ENCODE measurements around the gene SORL1. TPM values are rescaled to one million over a fixed set of nuclear protein-coding genes. Genes with fewer than 3 reads are reported as not detected.

The SORL1 gene
- total RNA-seq, 1 experiment from 2014 or later: 68.3 TPM

DNA sequence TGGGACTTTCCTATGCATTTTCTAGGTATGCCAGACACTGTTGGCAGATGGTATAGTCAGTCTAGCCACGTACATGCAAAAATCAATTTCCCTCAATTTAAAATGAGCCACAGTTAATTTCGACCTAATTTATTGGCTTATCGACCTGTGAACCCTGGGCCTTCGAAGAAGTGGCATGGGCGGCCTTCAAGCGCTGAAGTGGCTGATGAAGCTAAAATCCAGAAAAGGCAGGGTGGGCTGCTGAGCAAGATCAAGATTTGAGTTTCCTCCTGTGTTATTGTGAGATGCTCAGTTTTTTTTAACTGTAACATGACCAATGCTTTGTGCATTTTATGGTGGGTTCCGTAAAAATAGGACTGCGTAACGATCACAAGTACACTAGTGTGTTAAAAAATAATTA lies 6.4 kb downstream of the SORL1 start:
- H4K20me1 ChIP-seq (ENCODE audit: control insufficient read depth, insufficient read depth, insufficient read length): no peaks in the 10 kb centered on the region
- H3K4me2 ChIP-seq (ENCODE audit: insufficient read depth, insufficient read length, low read length): no peak overlapping the region
- H2BK12ac ChIP-seq (ENCODE audit: insufficient read length, low read depth, low read length): no peak overlapping the region
- H2AK5ac ChIP-seq (ENCODE audit: insufficient read length, low read length): no peak overlapping the region
- no peaks in the 10 kb centered on the region for H3K27me3 ChIP-seq (ENCODE audit: insufficient read depth, low read length)
- H3K79me1 ChIP-seq (ENCODE audit: insufficient read depth, low read depth, low read length, poor library complexity, severe bottlenecking): peaks cover 4% of the 10 kb centered on the region
- H4K5ac ChIP-seq (ENCODE audit: insufficient read length, low read depth, low read length): no peak overlapping the region
- peaks cover 5 to 6% (median 6%) of the 10 kb centered on the region in 3 experiments for H3K36me3 Mint-ChIP-seq (ENCODE audit: insufficient read depth in 1 of 3, low read depth in 3 of 3)
- H2AFZ ChIP-seq (ENCODE audit: low read length): no peak overlapping the region
- H2BK15ac ChIP-seq (ENCODE audit: low read depth, low read length): no peak overlapping the region
- H3T11ph ChIP-seq (ENCODE audit: low read length): no peak overlapping the region
- H3K18ac ChIP-seq (ENCODE audit: insufficient read length, low read depth, low read length): no peak overlapping the region
- no peaks in the 10 kb centered on the region for H3K9me3 Mint-ChIP-seq
- H2BK5ac ChIP-seq (ENCODE audit: insufficient read length, low read length): no peak overlapping the region
- H3K9ac ChIP-seq (ENCODE audit: extremely low read depth, insufficient read length, low read length): no peak overlapping the region
- H3K27me3 Mint-ChIP-seq (ENCODE audit: low read depth): no peaks in the 10 kb centered on the region
- H3K23ac ChIP-seq (ENCODE audit: insufficient read length, low read depth, low read length): no peak overlapping the region
- peaks cover 83 to 89% of the 10 kb centered on the region in 2 experiments for H3K4me1 Mint-ChIP-seq
- H4K91ac ChIP-seq (ENCODE audit: insufficient read length, low read depth, low read length): no peak overlapping the region
- no peak for DNase-seq
- H2BK20ac ChIP-seq (ENCODE audit: low read depth, low read length, poor library complexity, severe bottlenecking): no peak overlapping the region
- no peak overlapping the region for H3K14ac ChIP-seq (ENCODE audit: insufficient read depth, low read length)
- no peak overlapping the region for H3K56ac ChIP-seq (ENCODE audit: insufficient read length, low read depth, low read length)
- no peak overlapping the region for H4K8ac ChIP-seq (replicated peaks; ENCODE audit: insufficient read length, low read depth, low read length)
- peaks cover 22% of the 10 kb centered on the region; the same call in 1 of the 2 replicates for H3K4me1 ChIP-seq (ENCODE audit: insufficient read depth, low read length)
- H3K4me3 Mint-ChIP-seq: peak overlapping the region in 1 of 2 experiments; percentile 21; a peak in 2 of 5 replicates
- H3K79me2 ChIP-seq (ENCODE audit: insufficient read depth, low read length): peaks cover 33% of the 10 kb centered on the region; the same call in 1 of the 2 replicates
- TF ChIP-seq, protein P1, sequence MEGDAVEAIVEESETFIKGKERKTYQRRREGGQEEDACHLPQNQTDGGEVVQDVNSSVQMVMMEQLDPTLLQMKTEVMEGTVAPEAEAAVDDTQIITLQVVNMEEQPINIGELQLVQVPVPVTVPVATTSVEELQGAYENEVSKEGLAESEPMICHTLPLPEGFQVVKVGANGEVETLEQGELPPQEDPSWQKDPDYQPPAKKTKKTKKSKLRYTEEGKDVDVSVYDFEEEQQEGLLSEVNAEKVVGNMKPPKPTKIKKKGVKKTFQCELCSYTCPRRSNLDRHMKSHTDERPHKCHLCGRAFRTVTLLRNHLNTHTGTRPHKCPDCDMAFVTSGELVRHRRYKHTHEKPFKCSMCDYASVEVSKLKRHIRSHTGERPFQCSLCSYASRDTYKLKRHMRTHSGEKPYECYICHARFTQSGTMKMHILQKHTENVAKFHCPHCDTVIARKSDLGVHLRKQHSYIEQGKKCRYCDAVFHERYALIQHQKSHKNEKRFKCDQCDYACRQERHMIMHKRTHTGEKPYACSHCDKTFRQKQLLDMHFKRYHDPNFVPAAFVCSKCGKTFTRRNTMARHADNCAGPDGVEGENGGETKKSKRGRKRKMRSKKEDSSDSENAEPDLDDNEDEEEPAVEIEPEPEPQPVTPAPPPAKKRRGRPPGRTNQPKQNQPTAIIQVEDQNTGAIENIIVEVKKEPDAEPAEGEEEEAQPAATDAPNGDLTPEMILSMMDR (conservative IDR thresholded peaks at IDR 0.05): no peak
- WGBS (ENCODE audit: extremely low coverage, insufficient read length, low lambda C conversion rate): no CpG with 5 or more reads among the region's 9 CpGs
- H3K23me2 ChIP-seq (ENCODE audit: insufficient read length, low read depth, low read length, poor library complexity, severe bottlenecking): peaks cover 3% of the 10 kb centered on the region
- no peak overlapping the region for H3K27ac ChIP-seq (ENCODE audit: insufficient read length, low read depth, low read length)
- no peak overlapping the region; a peak in 1 of 7 replicates for H3K27ac Mint-ChIP-seq
- H3K4ac ChIP-seq (ENCODE audit: low read depth, low read length): no peak overlapping the region
- H2BK120ac ChIP-seq (ENCODE audit: low read depth, low read length, poor library complexity, severe bottlenecking): no peak overlapping the region
- no peaks in the 10 kb centered on the region for H3K9me3 ChIP-seq (ENCODE audit: control insufficient read depth, low read depth, low read length)

Data from H9 (cell line).